Naive thymus-derived CD4-positive, alpha-beta T cell (primary cell): ENCODE data around the gene WTIP. TPM values are rescaled to one million over a fixed set of nuclear protein-coding genes. Genes with fewer than 3 reads are reported as not detected.
"Not testable (repeated sequence)": the region's sequence is repeated elsewhere in the genome, so short reads cannot be mapped to it uniquely, and the experiment has no call there.

Source experiments
- ATAC-seq: fragments of 150-1000 bp; cut with Tn5 transposase; 2 replicates; pipeline ENCODE4 v1.10.0; 2021; ENCODE audit warnings: mild to moderate bottlenecking, moderate library complexity
- CTCF ChIA-PET: fragments of 350-600 bp; sonication (Branson Sonifier 250); formaldehyde crosslinking; loops from one replicate; lab custom pipeline; 2021; ENCODE audit warnings: antibody characterized with exemption; lab: Charles Lee
- POLR2A ChIA-PET: fragments of 350-600 bp; sonication (Branson Sonifier 250); formaldehyde crosslinking; loops from one replicate; lab custom pipeline; 2021; ENCODE audit warnings: antibody characterized with exemption, inconsistent platforms; lab: Charles Lee
- DNase-seq, 9 donors: peaks; one replicate each; pipeline versions ENCODE4 v3.0.0 to v3.0.0-alpha.2; 2020 to 2022; ENCODE audit warnings: mixed read lengths in 1 of 9
- H3K27ac ChIP-seq: one replicate; pipeline ENCODE4 v1.7.0; 2013; ENCODE audit warnings: mild to moderate bottlenecking, low read depth, low read length, moderate library complexity
- H3K27me3 ChIP-seq, 2 donors: one replicate each; pipeline ENCODE4 v1.7.0; 2013; ENCODE audit warnings: low read length in 2 of 2, mild to moderate bottlenecking in 2 of 2, moderate library complexity in 2 of 2; ENCODE audit not compliant: control insufficient read depth in 2 of 2, insufficient read depth in 2 of 2
- H3K36me3 ChIP-seq, 3 experiments: 1 replicate in 2 of 3; 2 replicates in 1 of 3; pipeline ENCODE4 v1.7.0; 2013; ENCODE audit warnings: low read length in 3 of 3, mild to moderate bottlenecking in 3 of 3, moderate library complexity in 1 of 3; ENCODE audit not compliant: insufficient read depth in 3 of 3, control insufficient read depth in 2 of 3
- H3K4me1 ChIP-seq, 2 donors: one replicate each; pipeline ENCODE4 v1.7.0; 2013; ENCODE audit warnings: low read length in 2 of 2, mild to moderate bottlenecking in 2 of 2, moderate library complexity in 1 of 2; ENCODE audit not compliant: control insufficient read depth in 2 of 2, insufficient read depth in 2 of 2
- H3K4me3 ChIP-seq: 2 replicates; pipeline ENCODE4 v1.7.0; 2013; ENCODE audit warnings: mild to moderate bottlenecking, low read length
- H3K9me3 ChIP-seq, 3 experiments: 1 replicate in 2 of 3; 2 replicates in 1 of 3; pipeline ENCODE4 v1.7.0; 2013; ENCODE audit warnings: low read length in 3 of 3; ENCODE audit not compliant: control insufficient read depth in 2 of 3
- H3K27ac Mint-ChIP-seq, 9 donors: one replicate each; pipeline ENCODE4 v1.8.0; 2020 to 2022; ENCODE audit warnings: mixed read lengths in 9 of 9, mild to moderate bottlenecking in 8 of 9, moderate library complexity in 5 of 9, inconsistent platforms in 2 of 9
- H3K27me3 Mint-ChIP-seq, 5 donors: one replicate each; pipeline ENCODE4 v1.8.0; 2021 to 2022; ENCODE audit warnings: mixed read lengths in 5 of 5, mild to moderate bottlenecking in 1 of 5
- H3K36me3 Mint-ChIP-seq, 5 donors: one replicate each; pipeline ENCODE4 v1.8.0; 2020 to 2022; ENCODE audit warnings: mixed read lengths in 5 of 5, mild to moderate bottlenecking in 3 of 5, inconsistent platforms in 1 of 5
- H3K4me1 Mint-ChIP-seq, 7 donors: one replicate each; pipeline ENCODE4 v1.8.0; 2020 to 2022; ENCODE audit warnings: mixed read lengths in 7 of 7, mild to moderate bottlenecking in 3 of 7, inconsistent platforms in 1 of 7
- H3K4me3 Mint-ChIP-seq, 10 donors: one replicate each; pipeline ENCODE4 v1.8.0; 2020 to 2022; ENCODE audit warnings: mild to moderate bottlenecking in 10 of 10, mixed read lengths in 10 of 10, moderate library complexity in 6 of 10, inconsistent platforms in 2 of 10
- H3K9me3 Mint-ChIP-seq, 11 donors: one replicate each; pipeline ENCODE4 v1.8.0; 2020 to 2022; ENCODE audit warnings: mixed read lengths in 11 of 11, mild to moderate bottlenecking in 4 of 11, inconsistent platforms in 1 of 11, moderate library complexity in 1 of 11
- intact Hi-C, 2 donors: fragments of 100-400 bp; cut with micrococcal nuclease; formaldehyde crosslinking; loops; one replicate each; pipeline ENCODE4 v1.15.1; 2023
- polyA plus RNA-seq, 2 donors: library from polyadenylated mRNA; unstranded; fragments of 300-500 nt; fragmentation: Illumina TruSeq; gene quantifications; one replicate each; pipeline ENCODE4 v1.2.3, GENCODE V29; 2021
- total RNA-seq, 6 experiments: library from RNA in 5 of 6; stranded (reverse) in 5 of 6; gene quantifications; 1 replicate in 5 of 6; 2 replicates in 1 of 6; pipeline ENCODE4 v1.2.3 and lab custom pipeline; 2021 to 2026

Gene WTIP
- total and polyA plus RNA-seq, 7 experiments from 2014 or later = 0.08 to 0.77 (median 0.22) TPM; not detected in 2

- Mint-ChIP-seq H3K4me1 (peaks cover 0 to 6% (median 3%) of the 10 kb centered on the region in 7 donors), H3K27me3 (peaks cover 2 to 46% (median 17%) of the 10 kb centered on the region in 5 donors), H3K9me3 (peaks cover 0 to 13% (median under 1%) of the 10 kb centered on the region in 11 donors), H3K36me3 (peaks cover 0 to 6% (median 0%) of the 10 kb centered on the region in 5 donors), H3K4me3 (no peak overlapping the region), H3K27ac (no peak overlapping the region)
- Histone ChIP-seq H3K27ac (no peak overlapping the region), H3K4me3 (no peak overlapping the region), H3K27me3 (no peaks in the 10 kb centered on the region), H3K36me3 (no peaks in the 10 kb centered on the region), H3K4me1 (peaks cover 4 to 6% of the 10 kb centered on the region in 2 donors), H3K9me3 (no peaks in the 10 kb centered on the region)
- ChIA-PET POLR2A (no interaction called here), CTCF (no interaction called here)
- intact Hi-C loops = no loop called here
- no peak for ATAC-seq
- no peak for DNase-seq
Observed at GRCh38 chr19:34505321-34506025, 23.9 kb downstream of the WTIP start.

GRCh38 chr19:34506026-34506370, 24.4 kb downstream of the WTIP start:
- Histone ChIP-seq H3K4me3 (no peak overlapping the region), H3K9me3 (no peaks in the 10 kb centered on the region), H3K36me3 (no peaks in the 10 kb centered on the region), H3K27ac (no peak overlapping the region), H3K27me3 (no peaks in the 10 kb centered on the region), H3K4me1 (peaks cover 3 to 4% of the 10 kb centered on the region in 2 donors)
- intact Hi-C loops = no loop called here
- POLR2A ChIA-PET = no interaction called here
- Mint-ChIP-seq H3K9me3 (peaks cover 0 to 19% (median 6%) of the 10 kb centered on the region in 11 donors), H3K4me1 (peaks cover 0 to 6% (median 2%) of the 10 kb centered on the region in 7 donors), H3K27ac (no peak overlapping the region), H3K36me3 (peaks cover 0 to 11% (median 0%) of the 10 kb centered on the region in 5 donors), H3K27me3 (peaks cover 2 to 46% (median 17%) of the 10 kb centered on the region in 5 donors), H3K4me3 (no peak overlapping the region)
- CTCF ChIA-PET = no interaction called here
- ATAC-seq (no peak), DNase-seq (no peak)

- no peak overlapping the region for H3K4me3 Mint-ChIP-seq
- H3K27me3 ChIP-seq = no peaks in the 10 kb centered on the region
- H3K4me3 ChIP-seq = no peak overlapping the region
- no peaks in the 10 kb centered on the region for H3K9me3 ChIP-seq
- peaks cover 2 to 44% (median 11%) of the 10 kb centered on the region in 5 donors for H3K27me3 Mint-ChIP-seq
- intact Hi-C loops = no loop called here
- H3K4me1 ChIP-seq = no peaks in the 10 kb centered on the region
- H3K27ac Mint-ChIP-seq = no peak overlapping the region
- H3K36me3 Mint-ChIP-seq = peaks cover 0 to 13% (median 0%) of the 10 kb centered on the region in 5 donors
- peaks cover 0 to 30% (median 13%) of the 10 kb centered on the region in 11 donors for H3K9me3 Mint-ChIP-seq
- ATAC-seq (no peak), DNase-seq (no peak)
- no peaks in the 10 kb centered on the region for H3K36me3 ChIP-seq
- peaks cover 0 to 4% (median 0%) of the 10 kb centered on the region in 7 donors for H3K4me1 Mint-ChIP-seq
- POLR2A ChIA-PET = no interaction called here
- CTCF ChIA-PET = no interaction called here
- no peak overlapping the region for H3K27ac ChIP-seq
Observed at GRCh38 chr19:34507414-34508067, 26.0 kb downstream of the WTIP start.

GRCh38 chr19:34508540-34508939, 27.0 kb downstream of the WTIP start:
- H3K36me3 Mint-ChIP-seq = peaks cover 0 to 13% (median 0%) of the 10 kb centered on the region in 5 donors
- POLR2A ChIA-PET = no interaction called here
- Histone ChIP-seq H3K9me3 (no peaks in the 10 kb centered on the region), H3K27ac (no peak overlapping the region), H3K27me3 (no peaks in the 10 kb centered on the region), H3K4me3 (no peak overlapping the region), H3K4me1 (no peaks in the 10 kb centered on the region), H3K36me3 (no peaks in the 10 kb centered on the region)
- intact Hi-C loops = no loop called here
- H3K27me3 Mint-ChIP-seq = peaks cover 2 to 39% (median 8%) of the 10 kb centered on the region in 5 donors
- ATAC-seq = no peak
- H3K4me3 Mint-ChIP-seq = no peak overlapping the region
- H3K9me3 Mint-ChIP-seq = peaks cover 0 to 30% (median 13%) of the 10 kb centered on the region in 11 donors
- DNase-seq = no peak
- CTCF ChIA-PET = no interaction called here
- H3K4me1 Mint-ChIP-seq = peaks cover 0 to 1% (median 0%) of the 10 kb centered on the region in 7 donors
- no peak overlapping the region for H3K27ac Mint-ChIP-seq

GRCh38 chr19:34510904-34511303, 29.3 kb downstream of the WTIP start:
- ATAC-seq, H3K4me3 ChIP-seq, CTCF ChIA-PET, H3K27ac ChIP-seq, intact Hi-C loops, H3K36me3 ChIP-seq, H3K9me3 ChIP-seq, H3K4me1 Mint-ChIP-seq, H3K27ac Mint-ChIP-seq, POLR2A ChIA-PET, H3K4me3 Mint-ChIP-seq, H3K4me1 ChIP-seq, DNase-seq, H3K27me3 ChIP-seq: not testable (repeated sequence)
- peaks cover 2 to 30% (median 8%) of the 10 kb centered on the region in 5 donors for H3K27me3 Mint-ChIP-seq
- peaks cover 0 to 30% (median 13%) of the 10 kb centered on the region in 11 donors for H3K9me3 Mint-ChIP-seq
- H3K36me3 Mint-ChIP-seq = peaks cover 0 to 13% (median 0%) of the 10 kb centered on the region in 5 donors

- no peaks in the 10 kb centered on the region for H3K4me1 Mint-ChIP-seq
- no peak overlapping the region for H3K4me3 ChIP-seq
- H3K36me3 ChIP-seq = no peaks in the 10 kb centered on the region
- H3K4me1 ChIP-seq = no peaks in the 10 kb centered on the region
- H3K27ac ChIP-seq = no peak overlapping the region
- H3K27me3 Mint-ChIP-seq = peaks cover 2 to 25% (median 8%) of the 10 kb centered on the region in 5 donors
- H3K9me3 ChIP-seq = no peaks in the 10 kb centered on the region
- ChIA-PET CTCF (interaction anchor here (0.6 kb wide), 1 partner anchor 11 kb away, joined by 3 read pairs; no protein-coding TSS in a partner anchor), POLR2A (no interaction called here)
- H3K9me3 Mint-ChIP-seq = peaks cover 0 to 30% (median 13%) of the 10 kb centered on the region in 11 donors
- intact Hi-C loops = no loop called here
- no peak overlapping the region for H3K27ac Mint-ChIP-seq
- no peaks in the 10 kb centered on the region for H3K27me3 ChIP-seq
- DNase-seq (no peak), ATAC-seq (no peak)
- H3K36me3 Mint-ChIP-seq = peaks cover 0 to 13% (median 0%) of the 10 kb centered on the region in 5 donors
- no peak overlapping the region for H3K4me3 Mint-ChIP-seq
Observed at GRCh38 chr19:34512254-34512822, 30.8 kb downstream of the WTIP start.
